Measurements from ENCODE around the gene LDB2. TPM values are rescaled to one million over a fixed set of nuclear protein-coding genes. Genes with fewer than 3 reads are reported as not detected.

LDB2 gene
- total RNA-seq, 1 donor from 2014 or later = 55.8 TPM

GRCh38 chr4:16767861-16768260 is 130.6 kb downstream of the LDB2 start:
- Histone ChIP-seq H3K27ac (ENCODE audit: low read depth, low read length) (no peak overlapping the region), H3K4me3 (ENCODE audit: low read length in 3 of 3) (no peak overlapping the region), H3K4me1 (ENCODE audit: control insufficient read depth in 3 of 3, insufficient read depth in 3 of 3, low read length in 3 of 3) (no peaks in the 10 kb centered on the region), H3K9me3 (ENCODE audit: control insufficient read depth in 3 of 3, low read length in 3 of 3) (no peaks in the 10 kb centered on the region), H3K9ac (ENCODE audit: low read depth in 1 of 3, low read length in 3 of 3) (no peak overlapping the region), H3K27me3 (ENCODE audit: control insufficient read depth in 3 of 3, insufficient read depth in 3 of 3, low read length in 3 of 3) (no peaks in the 10 kb centered on the region), H3K36me3 (ENCODE audit: control insufficient read depth in 3 of 3, insufficient read depth in 3 of 3, low read length in 3 of 3) (no peaks in the 10 kb centered on the region)

- no peak overlapping the region for H3K4me3 ChIP-seq (ENCODE audit: low read length in 3 of 3)
- H3K9ac ChIP-seq (ENCODE audit: low read depth in 1 of 3, low read length in 3 of 3) = no peak overlapping the region
- H3K27ac ChIP-seq (ENCODE audit: low read depth, low read length) = no peak overlapping the region
- H3K36me3 ChIP-seq (ENCODE audit: control insufficient read depth in 3 of 3, insufficient read depth in 3 of 3, low read length in 3 of 3) = no peaks in the 10 kb centered on the region
- H3K4me1 ChIP-seq (ENCODE audit: control insufficient read depth in 3 of 3, insufficient read depth in 3 of 3, low read length in 3 of 3) = no peaks in the 10 kb centered on the region
- no peaks in the 10 kb centered on the region for H3K27me3 ChIP-seq (ENCODE audit: control insufficient read depth in 3 of 3, insufficient read depth in 3 of 3, low read length in 3 of 3)
- H3K9me3 ChIP-seq (ENCODE audit: control insufficient read depth in 3 of 3, low read length in 3 of 3) = no peaks in the 10 kb centered on the region
Observed at GRCh38 chr4:16767251-16767650, 131.2 kb downstream of the LDB2 start.

GRCh38 chr4:16765546-16765945 is 132.9 kb downstream of the LDB2 start:
- no peak overlapping the region for H3K27ac ChIP-seq (ENCODE audit: low read depth, low read length)
- no peaks in the 10 kb centered on the region for H3K27me3 ChIP-seq (ENCODE audit: control insufficient read depth in 3 of 3, insufficient read depth in 3 of 3, low read length in 3 of 3)
- no peak overlapping the region for H3K4me3 ChIP-seq (ENCODE audit: low read length in 3 of 3)
- no peaks in the 10 kb centered on the region for H3K4me1 ChIP-seq (ENCODE audit: control insufficient read depth in 3 of 3, insufficient read depth in 3 of 3, low read length in 3 of 3)
- no peaks in the 10 kb centered on the region for H3K9me3 ChIP-seq (ENCODE audit: control insufficient read depth in 3 of 3, low read length in 3 of 3)
- no peak overlapping the region for H3K9ac ChIP-seq (ENCODE audit: low read depth in 1 of 3, low read length in 3 of 3)
- H3K36me3 ChIP-seq (ENCODE audit: control insufficient read depth in 3 of 3, insufficient read depth in 3 of 3, low read length in 3 of 3) = no peaks in the 10 kb centered on the region

- Histone ChIP-seq H3K27me3 (ENCODE audit: control insufficient read depth in 3 of 3, insufficient read depth in 3 of 3, low read length in 3 of 3) (no peaks in the 10 kb centered on the region), H3K4me3 (ENCODE audit: low read length in 3 of 3) (no peak overlapping the region), H3K9ac (ENCODE audit: low read depth in 1 of 3, low read length in 3 of 3) (no peak overlapping the region), H3K9me3 (ENCODE audit: control insufficient read depth in 3 of 3, low read length in 3 of 3) (no peaks in the 10 kb centered on the region), H3K27ac (ENCODE audit: low read depth, low read length) (no peak overlapping the region), H3K4me1 (ENCODE audit: control insufficient read depth in 3 of 3, insufficient read depth in 3 of 3, low read length in 3 of 3) (no peaks in the 10 kb centered on the region), H3K36me3 (ENCODE audit: control insufficient read depth in 3 of 3, insufficient read depth in 3 of 3, low read length in 3 of 3) (no peaks in the 10 kb centered on the region)
Observed at GRCh38 chr4:16764622-16765021, 133.8 kb downstream of the LDB2 start.

- no peaks in the 10 kb centered on the region for H3K9me3 ChIP-seq (ENCODE audit: control insufficient read depth in 3 of 3, low read length in 3 of 3)
- H3K4me1 ChIP-seq (ENCODE audit: control insufficient read depth in 3 of 3, insufficient read depth in 3 of 3, low read length in 3 of 3) = no peaks in the 10 kb centered on the region
- peaks cover 0 to 3% (median 0%) of the 10 kb centered on the region in 3 donors for H3K27me3 ChIP-seq (ENCODE audit: control insufficient read depth in 3 of 3, insufficient read depth in 3 of 3, low read length in 3 of 3)
- H3K9ac ChIP-seq (ENCODE audit: low read depth in 1 of 3, low read length in 3 of 3) = no peak overlapping the region
- H3K36me3 ChIP-seq (ENCODE audit: control insufficient read depth in 3 of 3, insufficient read depth in 3 of 3, low read length in 3 of 3) = no peaks in the 10 kb centered on the region
- no peak overlapping the region for H3K27ac ChIP-seq (ENCODE audit: low read depth, low read length)
- no peak overlapping the region for H3K4me3 ChIP-seq (ENCODE audit: low read length in 3 of 3)
Observed at GRCh38 chr4:16760617-16761363, 137.7 kb downstream of the LDB2 start.

- Histone ChIP-seq H3K4me1 (ENCODE audit: control insufficient read depth in 3 of 3, insufficient read depth in 3 of 3, low read length in 3 of 3) (no peaks in the 10 kb centered on the region), H3K36me3 (ENCODE audit: control insufficient read depth in 3 of 3, insufficient read depth in 3 of 3, low read length in 3 of 3) (no peaks in the 10 kb centered on the region), H3K27ac (ENCODE audit: low read depth, low read length) (no peak overlapping the region), H3K9me3 (ENCODE audit: control insufficient read depth in 3 of 3, low read length in 3 of 3) (no peaks in the 10 kb centered on the region), H3K27me3 (ENCODE audit: control insufficient read depth in 3 of 3, insufficient read depth in 3 of 3, low read length in 3 of 3) (peaks cover 0 to 3% (median 0%) of the 10 kb centered on the region in 3 donors), H3K4me3 (ENCODE audit: low read length in 3 of 3) (no peak overlapping the region), H3K9ac (ENCODE audit: low read depth in 1 of 3, low read length in 3 of 3) (no peak overlapping the region)
Observed at GRCh38 chr4:16759931-16760582, 138.4 kb downstream of the LDB2 start.

GRCh38 chr4:16758816-16759215 is 139.6 kb downstream of the LDB2 start:
- H3K36me3 ChIP-seq (ENCODE audit: control insufficient read depth in 3 of 3, insufficient read depth in 3 of 3, low read length in 3 of 3) = no peaks in the 10 kb centered on the region
- H3K4me1 ChIP-seq (ENCODE audit: control insufficient read depth in 3 of 3, insufficient read depth in 3 of 3, low read length in 3 of 3) = no peaks in the 10 kb centered on the region
- H3K27me3 ChIP-seq (ENCODE audit: control insufficient read depth in 3 of 3, insufficient read depth in 3 of 3, low read length in 3 of 3) = peaks cover 0 to 3% (median 0%) of the 10 kb centered on the region in 3 donors
- H3K4me3 ChIP-seq (ENCODE audit: low read length in 3 of 3) = no peak overlapping the region
- no peak overlapping the region for H3K9ac ChIP-seq (ENCODE audit: low read depth in 1 of 3, low read length in 3 of 3)
- no peaks in the 10 kb centered on the region for H3K9me3 ChIP-seq (ENCODE audit: control insufficient read depth in 3 of 3, low read length in 3 of 3)
- no peak overlapping the region for H3K27ac ChIP-seq (ENCODE audit: low read depth, low read length)

- Histone ChIP-seq H3K4me1 (ENCODE audit: control insufficient read depth in 3 of 3, insufficient read depth in 3 of 3, low read length in 3 of 3) (no peaks in the 10 kb centered on the region), H3K9ac (ENCODE audit: low read depth in 1 of 3, low read length in 3 of 3) (no peak overlapping the region), H3K4me3 (ENCODE audit: low read length in 3 of 3) (no peak overlapping the region), H3K36me3 (ENCODE audit: control insufficient read depth in 3 of 3, insufficient read depth in 3 of 3, low read length in 3 of 3) (no peaks in the 10 kb centered on the region), H3K27me3 (ENCODE audit: control insufficient read depth in 3 of 3, insufficient read depth in 3 of 3, low read length in 3 of 3) (peaks cover 0 to 3% (median 0%) of the 10 kb centered on the region in 3 donors), H3K27ac (ENCODE audit: low read depth, low read length) (no peak overlapping the region), H3K9me3 (ENCODE audit: control insufficient read depth in 3 of 3, low read length in 3 of 3) (no peaks in the 10 kb centered on the region)
Observed at GRCh38 chr4:16758255-16758654, 140.2 kb downstream of the LDB2 start.

GRCh38 chr4:16757080-16757521 is 141.3 kb downstream of the LDB2 start:
- Histone ChIP-seq H3K4me3 (ENCODE audit: low read length in 3 of 3) (no peak overlapping the region), H3K27me3 (ENCODE audit: control insufficient read depth in 3 of 3, insufficient read depth in 3 of 3, low read length in 3 of 3) (peaks cover 0 to 3% (median 0%) of the 10 kb centered on the region in 3 donors), H3K9me3 (ENCODE audit: control insufficient read depth in 3 of 3, low read length in 3 of 3) (no peaks in the 10 kb centered on the region), H3K4me1 (ENCODE audit: control insufficient read depth in 3 of 3, insufficient read depth in 3 of 3, low read length in 3 of 3) (no peaks in the 10 kb centered on the region), H3K9ac (ENCODE audit: low read depth in 1 of 3, low read length in 3 of 3) (no peak overlapping the region), H3K36me3 (ENCODE audit: control insufficient read depth in 3 of 3, insufficient read depth in 3 of 3, low read length in 3 of 3) (no peaks in the 10 kb centered on the region), H3K27ac (ENCODE audit: low read depth, low read length) (no peak overlapping the region)

GRCh38 chr4:16754104-16754503 is 144.3 kb downstream of the LDB2 start:
- peaks cover 0 to 3% (median 0%) of the 10 kb centered on the region in 3 donors for H3K27me3 ChIP-seq (ENCODE audit: control insufficient read depth in 3 of 3, insufficient read depth in 3 of 3, low read length in 3 of 3)
- no peak overlapping the region for H3K4me3 ChIP-seq (ENCODE audit: low read length in 3 of 3)
- no peaks in the 10 kb centered on the region for H3K9me3 ChIP-seq (ENCODE audit: control insufficient read depth in 3 of 3, low read length in 3 of 3)
- H3K4me1 ChIP-seq (ENCODE audit: control insufficient read depth in 3 of 3, insufficient read depth in 3 of 3, low read length in 3 of 3) = no peaks in the 10 kb centered on the region
- no peaks in the 10 kb centered on the region for H3K36me3 ChIP-seq (ENCODE audit: control insufficient read depth in 3 of 3, insufficient read depth in 3 of 3, low read length in 3 of 3)
- no peak overlapping the region for H3K27ac ChIP-seq (ENCODE audit: low read depth, low read length)
- no peak overlapping the region for H3K9ac ChIP-seq (ENCODE audit: low read depth in 1 of 3, low read length in 3 of 3)

All from skeletal muscle tissue (tissue), 4 donors.